AG09319 (cell line): ENCODE results near the gene PPP1R37.

Experiments
- DNase-seq: peaks from one replicate; pipeline ENCODE4 v3.0.0-alpha.2; 2010; ENCODE audit warnings: low read depth; ENCODE audit errors: extremely low read depth
- CTCF ChIP-seq: IDR thresholded peaks from 2 replicates; pipeline ENCODE4 v1.5.1; 2011; ENCODE audit warnings: low read depth, mild to moderate bottlenecking, inconsistent platforms, low read length, moderate library complexity

PPP1R37 gene

GRCh38 chr19:45159210-45159970 is 66.4 kb downstream of the PPP1R37 start:
- no peak for TF ChIP-seq CTCF

GRCh38 chr19:45159971-45160324 is 67.0 kb downstream of the PPP1R37 start:
- DNase-seq = no peak
- no peak for TF ChIP-seq CTCF

More at GRCh38 chr19:45159210-45159970, 66.4 kb downstream of the PPP1R37 start:
- no peak for DNase-seq

GRCh38 chr19:45160870-45161737 is 68.1 kb downstream of the PPP1R37 start, which contains the start of gene NKPD1:
Gene NKPD1 (minus strand): TSS chr19:45160982. CDS start chr19:45160150, 832 bp downstream.
- no peak for DNase-seq
- no peak for TF ChIP-seq CTCF

GRCh38 chr19:45161738-45162607 is 69.0 kb downstream of the PPP1R37 start:
- TF ChIP-seq CTCF = peak; percentile 74
- no peak for DNase-seq

- no peak for TF ChIP-seq CTCF
- no peak for DNase-seq
These were observed 69.7 kb downstream of the PPP1R37 start for GRCh38 chr19:45162608-45163143.

GRCh38 chr19:45163156-45163555 is 70.2 kb downstream of the PPP1R37 start:
- DNase-seq = no peak
- no peak for TF ChIP-seq CTCF
